Kidney (tissue), 14 donors: ENCODE data around the gene PCDHGA7. TPM values are rescaled to one million over a fixed set of nuclear protein-coding genes. Genes with fewer than 3 reads are reported as not detected.
"Not testable (repeated sequence)": the region's sequence is repeated elsewhere in the genome, so short reads cannot be mapped to it uniquely, and the experiment has no call there.

Experiments used
- DNase-seq, 5 donors: peaks; one replicate each; pipeline ENCODE4 v3.0.0-alpha.2; 2013 to 2020
- FAIRE-seq: peaks from 2 replicates; lab custom pipeline; 2012; peaks lifted over from hg19 to GRCh38; lab: Jason Lieb, UNC
- H3K27ac ChIP-seq, 2 donors: one replicate each; pipeline ENCODE4 v1.7.0; 2013; ENCODE audit warnings: low read depth in 2 of 2, low read length in 2 of 2, inconsistent platforms in 1 of 2
- H3K27me3 ChIP-seq: one replicate; pipeline ENCODE4 v1.7.1; 2013; ENCODE audit warnings: low read length, inconsistent platforms; ENCODE audit not compliant: control insufficient read depth, insufficient read depth
- H3K36me3 ChIP-seq, 3 donors: one replicate each; pipeline versions ENCODE4 v1.7.0 to v1.7.1; 2013; ENCODE audit warnings: low read length in 3 of 3, control low read depth in 1 of 3, inconsistent platforms in 1 of 3; ENCODE audit not compliant: insufficient read depth in 3 of 3, control insufficient read depth in 2 of 3
- H3K4me1 ChIP-seq, 3 donors: one replicate each; pipeline versions ENCODE4 v1.7.0 to v1.7.1; 2013; ENCODE audit warnings: low read length in 3 of 3, inconsistent platforms in 1 of 3, low read depth in 1 of 3; ENCODE audit not compliant: control insufficient read depth in 2 of 3, insufficient read depth in 2 of 3
- H3K4me3 ChIP-seq, 3 donors: one replicate each; pipeline versions ENCODE4 v1.7.0 to v1.8.1; 2013; ENCODE audit warnings: low read length in 3 of 3, control low read depth in 1 of 3, inconsistent platforms in 1 of 3
- H3K9ac ChIP-seq, 3 donors: one replicate each; pipeline versions ENCODE4 v1.7.0 to v1.7.1; 2013; ENCODE audit warnings: low read length in 3 of 3, control low read depth in 1 of 3, inconsistent platforms in 1 of 3
- H3K9me3 ChIP-seq, 3 donors: one replicate each; pipeline versions ENCODE4 v1.7.0 to v1.7.1; 2013; ENCODE audit warnings: low read length in 3 of 3, control low read depth in 1 of 3, inconsistent platforms in 1 of 3; ENCODE audit not compliant: control insufficient read depth in 2 of 3, insufficient read depth in 1 of 3
- CTCF ChIP-seq: IDR thresholded peaks from 3 replicates; pipeline ENCODE4 v1.5.1; 2012; ENCODE audit warnings: mild to moderate bottlenecking, moderate library complexity, borderline replicate concordance; ENCODE audit not compliant: insufficient read depth; ENCODE audit errors: extremely low read depth
- intact Hi-C: fragments of 100-400 bp; cut with DNase I; formaldehyde crosslinking; loops from one replicate; pipeline ENCODE4 v1.11.1; 2022
- polyA plus RNA-seq: library from polyadenylated mRNA; stranded (reverse); fragments of 350-450 nt; fragmentation: Illumina TruSeq; extraction: RNeasy Lipid Tissue Mini Kit (QIAGEN cat#74804); gene quantifications from one replicate; pipeline ENCODE4 v1.2.3, GENCODE V29; 2014; ENCODE audit warnings: low read depth, low replicate concordance; ENCODE audit not compliant: insufficient read depth
- total RNA-seq: library from RNA; stranded (reverse); fragmentation: NEBNext Ultra II Directional; extraction: Animal tissue kit (Norgen Biotek cat#: 25700); gene quantifications from one replicate; pipeline ENCODE4 v1.2.1, GENCODE V29; 2021
- donor health status: control.
- donor health status: control.
- donor health status: control.
- donor health status: control.
- donor health status: control.
- donor health status: DM: yes; HTN: yes; CAD: no.
- donor health status: Normal renal cell carcinoma (clear cell type).

PCDHGA7 gene
- total and polyA plus RNA-seq, 2 donors from 2014 or later = 0.49 to 4.1 TPM

- no peaks in the 10 kb centered on the region for H3K27me3 ChIP-seq
- FAIRE-seq (no peak), DNase-seq (no peak)
- intact Hi-C loops = no loop called here
- H3K36me3 ChIP-seq = no peaks in the 10 kb centered on the region
- no peak overlapping the region for H3K9ac ChIP-seq
- no peak for TF ChIP-seq CTCF
- no peak overlapping the region for H3K27ac ChIP-seq
- H3K4me1 ChIP-seq = no peaks in the 10 kb centered on the region
- H3K9me3 ChIP-seq = peaks cover 1 to 52% (median 31%) of the 10 kb centered on the region in 3 donors
- peak overlapping the region in 2 of 3 donors; percentile 44 to 54 for H3K4me3 ChIP-seq
Observed at GRCh38 chr5:141413540-141414069, 31.1 kb downstream of the PCDHGA7 start.

- intact Hi-C loops, DNase-seq, H3K4me1 ChIP-seq, H3K36me3 ChIP-seq, H3K4me3 ChIP-seq, H3K27ac ChIP-seq, H3K9ac ChIP-seq, H3K27me3 ChIP-seq, FAIRE-seq: not testable (repeated sequence)
- H3K9me3 ChIP-seq = peaks cover 1 to 52% (median 30%) of the 10 kb centered on the region in 3 donors
Observed at GRCh38 chr5:141414548-141415274, 32.2 kb downstream of the PCDHGA7 start.

- H3K27ac ChIP-seq, H3K36me3 ChIP-seq, H3K27me3 ChIP-seq, H3K4me3 ChIP-seq, intact Hi-C loops, H3K9ac ChIP-seq, DNase-seq, FAIRE-seq, H3K4me1 ChIP-seq: not testable (repeated sequence)
- H3K9me3 ChIP-seq = peaks cover 3 to 51% (median 29%) of the 10 kb centered on the region in 3 donors
Observed at GRCh38 chr5:141415275-141415618, 32.7 kb downstream of the PCDHGA7 start.

GRCh38 chr5:141417494-141418172 lies 35.1 kb downstream of the PCDHGA7 start, which contains the start of gene PCDHGB7:
Gene PCDHGB7 (plus strand): TSS chr5:141417677. CDS start chr5:141417860, 183 bp downstream.
- H3K27me3 ChIP-seq, H3K27ac ChIP-seq, H3K9ac ChIP-seq, intact Hi-C loops, H3K4me1 ChIP-seq, FAIRE-seq, H3K36me3 ChIP-seq: not testable (repeated sequence)
- DNase-seq = peak in 4 of 5 donors; percentile 75 to 81 (median 78)
- TF ChIP-seq CTCF = peak; percentile 69
- H3K9me3 ChIP-seq = peaks cover 5 to 66% (median 43%) of the 10 kb centered on the region in 3 donors
- peak within 1 kb of the TSS in 2 of 3 donors; percentile 40 to 42 for H3K4me3 ChIP-seq
